Effector memory CD4-positive, alpha-beta T cell (primary cell): ENCODE measurements around the gene CPVL.

Experiments
- DNase-seq, 3 donors: peaks; one replicate each; pipeline ENCODE4 v3.0.0-alpha.2; 2020
- H3K27ac ChIP-seq: 2 replicates; pipeline ENCODE4 v1.7.0; 2013; ENCODE audit warnings: mild to moderate bottlenecking, low read length, moderate library complexity; ENCODE audit not compliant: insufficient read depth, poor library complexity, severe bottlenecking
- H3K27me3 ChIP-seq: replicated peaks from 2 replicates; pipeline ENCODE4 v1.7.0; 2013; ENCODE audit warnings: mild to moderate bottlenecking, low read length; ENCODE audit not compliant: insufficient read depth, control insufficient read depth, poor library complexity, severe bottlenecking
- H3K36me3 ChIP-seq: 2 replicates; pipeline ENCODE4 v1.7.0; 2013; ENCODE audit warnings: mild to moderate bottlenecking, low read length, moderate library complexity; ENCODE audit not compliant: control insufficient read depth, insufficient read depth
- H3K4me1 ChIP-seq: 2 replicates; pipeline ENCODE4 v1.7.0; 2013; ENCODE audit warnings: low read length, mild to moderate bottlenecking; ENCODE audit not compliant: control insufficient read depth, insufficient read depth, poor library complexity, severe bottlenecking
- H3K4me3 ChIP-seq: 2 replicates; pipeline ENCODE4 v1.7.0; 2013; ENCODE audit warnings: low read length, low read depth, mild to moderate bottlenecking; ENCODE audit not compliant: insufficient read depth, poor library complexity, severe bottlenecking
- H3K9me3 ChIP-seq: 2 replicates; pipeline ENCODE4 v1.7.0; 2013; ENCODE audit warnings: mild to moderate bottlenecking, low read length, moderate library complexity; ENCODE audit not compliant: control insufficient read depth

Gene CPVL

DNA sequence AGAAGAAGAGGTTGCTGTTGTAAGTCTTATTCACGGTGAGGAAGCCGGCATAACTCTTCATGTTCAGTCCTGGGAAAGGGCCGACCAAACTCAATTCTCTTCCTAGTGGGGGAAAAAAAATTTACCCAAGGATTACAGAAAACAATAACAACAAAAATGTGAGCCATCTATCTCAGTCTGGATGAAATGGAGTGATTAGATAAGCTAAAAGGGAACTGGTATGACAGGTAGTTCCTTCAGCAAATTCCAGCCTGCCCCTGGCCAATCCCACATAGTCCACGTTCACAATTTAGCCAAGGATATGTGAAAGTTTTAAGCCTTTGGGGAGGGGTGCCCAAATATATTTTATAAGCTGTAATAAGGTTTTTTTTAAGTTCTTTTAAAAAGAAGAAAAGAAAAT, 33.6 kb downstream of the CPVL start:
- no peaks in the 10 kb centered on the region for H3K27me3 ChIP-seq
- no peaks in the 10 kb centered on the region for H3K36me3 ChIP-seq
- no peak for DNase-seq
- no peak overlapping the region for H3K4me3 ChIP-seq
- H3K27ac ChIP-seq: no peak overlapping the region
- H3K4me1 ChIP-seq: no peaks in the 10 kb centered on the region
- no peaks in the 10 kb centered on the region for H3K9me3 ChIP-seq

DNA sequence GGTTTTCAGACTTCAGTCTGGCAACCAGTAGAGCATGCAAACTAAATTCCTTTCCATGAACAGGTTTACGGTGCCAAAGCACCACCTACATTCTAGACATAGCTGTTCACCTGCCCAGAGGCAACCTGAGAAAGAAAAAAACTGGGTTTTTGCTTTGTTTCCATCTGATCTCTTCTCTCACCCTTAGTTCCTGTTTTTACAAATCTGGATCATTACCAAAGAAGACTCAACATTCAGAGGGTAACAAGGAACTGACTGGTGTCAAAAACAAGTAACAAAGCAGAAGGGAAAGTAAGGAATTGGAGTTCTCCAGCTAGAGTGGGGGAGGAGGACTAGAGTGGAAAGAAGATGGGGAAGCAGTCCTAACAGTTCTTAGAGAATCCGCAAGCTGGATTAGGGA, 36.4 kb downstream of the CPVL start:
- H3K9me3 ChIP-seq: no peaks in the 10 kb centered on the region
- H3K27me3 ChIP-seq: no peaks in the 10 kb centered on the region
- H3K4me3 ChIP-seq: no peak overlapping the region
- H3K36me3 ChIP-seq: no peaks in the 10 kb centered on the region
- H3K4me1 ChIP-seq: no peaks in the 10 kb centered on the region
- DNase-seq: no peak
- no peak overlapping the region for H3K27ac ChIP-seq

DNA sequence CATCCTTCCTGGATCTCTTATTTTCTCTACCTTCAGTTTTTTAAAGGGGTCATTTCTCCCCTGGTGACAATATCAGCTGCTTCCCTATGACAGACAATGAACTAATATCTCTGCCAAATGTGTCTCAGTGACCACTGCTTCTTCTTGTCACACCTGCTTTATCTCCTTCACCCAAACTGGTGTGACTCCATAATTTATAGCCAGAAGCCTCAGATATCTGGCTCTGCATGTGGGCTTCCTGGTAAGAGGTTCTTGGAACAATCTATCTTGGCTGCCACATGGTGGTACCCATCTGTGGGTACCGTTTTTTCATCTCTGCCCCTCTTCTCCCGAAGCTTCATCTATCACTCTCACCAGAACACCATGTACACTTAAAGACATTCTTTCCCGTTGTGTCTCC, 37.0 kb downstream of the CPVL start:
- no peak for DNase-seq
- no peak overlapping the region for H3K27ac ChIP-seq
- H3K9me3 ChIP-seq: no peaks in the 10 kb centered on the region
- H3K4me3 ChIP-seq: no peak overlapping the region
- no peaks in the 10 kb centered on the region for H3K27me3 ChIP-seq
- no peaks in the 10 kb centered on the region for H3K4me1 ChIP-seq
- H3K36me3 ChIP-seq: no peaks in the 10 kb centered on the region

DNA sequence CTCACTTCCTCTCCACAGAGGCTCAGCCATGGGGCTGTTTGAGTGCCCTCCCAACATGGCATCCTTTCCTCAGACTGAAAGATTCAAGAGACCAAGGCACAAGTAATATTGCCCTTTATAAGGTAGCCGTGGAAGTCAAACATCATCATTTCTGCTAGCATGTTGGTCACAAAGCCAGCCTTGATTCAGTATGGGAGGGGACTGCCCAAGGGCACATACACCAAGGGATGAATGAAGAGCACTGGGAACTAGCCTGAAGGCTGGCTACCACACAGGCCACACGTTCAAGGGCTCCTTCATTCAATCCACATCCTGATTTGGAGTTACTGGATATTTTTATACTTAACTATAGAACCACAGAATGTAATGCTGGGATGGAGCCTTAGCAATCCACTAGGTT, 39.3 kb downstream of the CPVL start:
- Histone ChIP-seq H3K4me1 (no peaks in the 10 kb centered on the region), H3K27ac (no peak overlapping the region), H3K9me3 (no peaks in the 10 kb centered on the region), H3K4me3 (no peak overlapping the region), H3K27me3 (no peaks in the 10 kb centered on the region), H3K36me3 (no peaks in the 10 kb centered on the region)
- no peak for DNase-seq

DNA sequence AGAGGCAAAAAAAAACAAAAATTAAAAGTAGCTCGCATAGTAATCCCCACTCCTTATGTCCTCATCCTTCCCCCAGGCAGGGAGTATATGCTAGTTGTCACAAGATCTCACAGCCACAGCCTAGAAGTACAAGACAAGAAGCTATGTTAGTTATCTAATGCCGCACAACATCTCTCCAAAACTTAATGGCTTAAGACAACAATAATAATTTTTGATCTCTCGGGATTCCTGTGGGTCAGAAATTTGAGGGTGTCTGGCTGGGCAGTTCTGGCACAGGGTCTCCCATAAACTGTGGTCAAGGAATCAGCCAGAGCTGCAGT, 39.7 kb downstream of the CPVL start:
- H3K4me1 ChIP-seq: no peaks in the 10 kb centered on the region
- H3K27me3 ChIP-seq: no peaks in the 10 kb centered on the region
- H3K4me3 ChIP-seq: no peak overlapping the region
- H3K27ac ChIP-seq: no peak overlapping the region
- DNase-seq: no peak
- no peaks in the 10 kb centered on the region for H3K36me3 ChIP-seq
- no peaks in the 10 kb centered on the region for H3K9me3 ChIP-seq

DNA sequence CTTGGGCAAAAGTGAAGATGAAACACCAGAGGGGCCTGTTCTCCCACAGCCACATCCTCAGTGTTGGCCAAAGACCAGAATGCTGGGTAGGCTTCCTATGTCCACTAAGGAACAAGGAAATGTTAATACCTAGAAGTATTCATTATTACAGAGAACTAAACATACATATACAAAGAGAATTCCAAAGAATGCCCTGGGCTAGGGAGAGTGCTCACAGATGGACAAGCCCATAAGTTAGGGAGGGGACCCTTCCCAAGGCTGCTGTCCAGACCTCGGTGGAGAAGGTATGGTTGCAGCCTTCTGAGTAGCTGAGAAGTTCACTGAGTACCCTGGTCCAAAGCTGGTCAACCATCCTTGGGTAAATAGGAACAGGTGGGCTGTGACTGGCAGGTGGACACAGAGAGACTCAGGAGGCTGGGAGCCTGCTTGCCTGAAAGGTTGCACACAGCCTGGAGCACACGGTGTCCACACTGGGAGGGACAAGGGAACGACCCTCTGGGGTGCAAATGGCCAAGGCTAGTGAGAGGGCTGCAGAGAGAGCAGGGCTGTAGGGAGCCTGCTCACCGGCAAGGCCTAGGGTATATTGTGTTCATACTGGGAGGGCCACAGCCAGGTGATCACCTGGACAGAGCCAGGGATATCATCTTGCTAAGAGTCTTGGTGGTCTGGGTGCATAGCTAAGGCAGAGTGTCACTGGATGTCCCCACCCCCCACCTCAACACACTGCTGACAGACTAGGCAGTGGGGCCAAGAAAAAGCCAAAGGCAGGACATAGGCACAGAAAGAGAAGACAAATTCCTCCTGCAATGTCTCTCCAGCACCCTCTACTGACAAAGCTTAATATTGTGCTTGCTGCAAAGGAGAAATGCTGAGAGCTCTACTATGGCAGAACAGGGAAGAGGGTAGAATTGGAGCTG, 40.3 kb downstream of the CPVL start:
- H3K4me3 ChIP-seq: no peak overlapping the region
- no peak for DNase-seq
- H3K9me3 ChIP-seq: no peaks in the 10 kb centered on the region
- no peaks in the 10 kb centered on the region for H3K36me3 ChIP-seq
- H3K27me3 ChIP-seq: no peaks in the 10 kb centered on the region
- H3K27ac ChIP-seq: no peak overlapping the region
- no peaks in the 10 kb centered on the region for H3K4me1 ChIP-seq

DNA sequence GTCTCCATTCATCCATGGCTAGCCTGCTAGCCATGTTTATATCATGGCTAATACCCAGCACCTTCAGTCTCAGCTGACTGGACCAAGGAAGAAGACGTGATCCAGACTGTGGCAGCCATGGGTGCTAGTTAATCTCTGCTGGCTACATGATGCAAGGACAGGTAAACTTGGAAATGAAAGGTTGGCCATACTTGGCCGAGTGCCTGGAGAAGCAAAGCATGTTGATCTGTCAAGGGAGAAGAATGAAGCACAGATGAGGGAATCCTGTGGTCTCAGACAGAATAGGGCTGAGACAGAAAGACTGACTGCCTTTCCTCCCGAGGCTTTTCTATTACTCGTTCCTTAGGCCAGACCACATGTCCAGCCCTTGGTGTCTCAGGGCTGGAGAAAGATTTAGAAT, 41.1 kb downstream of the CPVL start:
- Histone ChIP-seq H3K27me3 (no peaks in the 10 kb centered on the region), H3K4me1 (no peaks in the 10 kb centered on the region), H3K9me3 (no peaks in the 10 kb centered on the region), H3K27ac (no peak overlapping the region), H3K4me3 (no peak overlapping the region), H3K36me3 (no peaks in the 10 kb centered on the region)
- DNase-seq: no peak

DNA sequence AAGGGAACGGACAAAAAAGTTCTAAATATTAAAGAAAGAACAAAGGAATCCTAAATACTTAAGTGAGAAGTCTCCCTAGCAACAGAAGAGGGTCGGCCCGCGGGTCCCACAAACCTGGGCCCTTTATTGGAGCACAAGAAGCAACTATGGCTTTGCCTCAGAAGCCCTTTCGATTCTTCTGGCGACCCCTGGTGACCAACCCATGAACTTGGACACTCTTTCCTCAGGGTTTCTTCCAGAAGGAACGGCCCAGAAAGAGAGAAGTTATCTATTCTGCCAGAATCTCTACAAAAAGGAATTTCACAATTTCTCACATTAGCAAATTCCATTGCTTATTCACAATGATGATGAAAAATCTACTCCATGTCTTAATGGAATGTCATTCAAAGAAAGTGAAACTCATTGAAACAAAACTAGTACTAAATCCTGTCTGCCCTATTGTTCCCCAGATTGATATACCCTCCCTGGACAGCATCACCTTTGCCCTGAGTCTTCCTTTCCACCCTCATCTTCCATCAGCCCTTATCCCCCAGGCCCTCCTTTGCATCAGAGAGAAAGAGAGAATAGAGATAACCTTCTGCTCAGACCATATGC, 43.7 kb downstream of the CPVL start:
- Histone ChIP-seq H3K36me3 (no peaks in the 10 kb centered on the region), H3K4me1 (no peaks in the 10 kb centered on the region), H3K9me3 (no peaks in the 10 kb centered on the region), H3K4me3 (no peak overlapping the region), H3K27ac (no peak overlapping the region), H3K27me3 (no peaks in the 10 kb centered on the region)
- DNase-seq: no peak

DNA sequence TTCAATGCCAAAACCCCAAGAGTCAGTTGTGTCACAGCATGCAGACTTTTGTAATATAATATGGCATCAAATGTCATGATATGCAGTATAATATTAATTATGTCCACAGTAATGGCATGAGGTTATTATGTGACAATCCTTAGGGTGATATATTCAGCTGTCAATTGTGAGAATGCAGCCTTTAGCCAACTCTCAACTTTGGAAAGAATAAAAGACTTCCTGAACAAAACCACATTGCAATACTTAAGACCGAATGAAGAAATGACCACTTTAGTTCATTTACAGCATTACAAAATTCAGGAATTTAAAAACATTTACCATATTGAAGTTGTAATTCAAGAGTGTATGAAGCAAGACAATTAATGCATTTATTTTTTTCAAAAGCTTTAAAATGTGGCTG, 45.4 kb downstream of the CPVL start:
- DNase-seq: no peak
- Histone ChIP-seq H3K4me1 (no peaks in the 10 kb centered on the region), H3K27ac (no peak overlapping the region), H3K4me3 (no peak overlapping the region), H3K27me3 (no peaks in the 10 kb centered on the region), H3K9me3 (no peaks in the 10 kb centered on the region), H3K36me3 (no peaks in the 10 kb centered on the region)

DNA sequence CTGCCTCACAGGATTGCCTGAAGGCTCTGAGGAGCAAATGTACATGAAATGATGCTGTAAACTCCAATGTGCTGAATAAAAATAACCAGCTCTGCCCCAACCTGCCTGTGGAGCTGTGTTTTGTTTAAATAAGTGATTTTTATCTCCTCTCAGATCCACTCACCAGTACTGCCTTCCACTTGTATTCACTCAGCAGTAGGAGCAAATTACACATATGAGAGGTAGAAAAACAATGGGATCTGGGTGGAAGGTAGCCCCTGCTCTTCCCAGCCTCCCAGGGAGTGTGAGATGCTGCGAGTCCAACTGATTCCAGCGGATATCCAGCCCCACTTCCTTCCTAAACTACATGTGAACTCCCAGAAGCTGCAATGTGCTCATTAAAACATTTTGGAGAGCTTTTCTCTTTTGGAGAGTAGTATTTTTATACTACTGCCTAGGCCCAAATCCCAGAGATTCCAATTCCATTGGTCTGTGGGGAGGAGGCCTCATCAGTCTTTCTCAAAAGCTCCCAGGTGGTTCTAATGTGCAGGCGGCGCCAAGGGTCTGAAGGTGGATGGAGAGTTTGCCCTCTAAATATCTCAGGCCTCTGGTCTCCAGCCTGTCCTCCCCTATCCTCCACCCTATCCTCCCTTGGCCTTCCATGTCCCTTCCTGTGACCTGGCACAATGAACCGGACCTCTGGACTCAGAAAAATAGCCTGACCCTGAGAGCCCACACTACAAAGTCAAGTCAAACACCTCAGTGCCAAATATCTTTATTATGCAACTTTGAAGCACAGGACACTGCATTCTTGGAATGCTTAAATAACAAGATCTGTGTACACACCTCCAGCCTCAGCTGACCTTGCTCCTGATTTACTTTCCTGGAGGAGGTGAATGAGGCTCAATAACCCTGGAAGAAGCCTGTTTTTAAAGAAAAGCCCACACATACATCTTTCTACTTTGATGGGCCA, 46.2 kb downstream of the CPVL start:
- Histone ChIP-seq H3K27me3 (no peaks in the 10 kb centered on the region), H3K9me3 (no peaks in the 10 kb centered on the region), H3K4me1 (no peaks in the 10 kb centered on the region), H3K27ac (no peak overlapping the region), H3K4me3 (no peak overlapping the region), H3K36me3 (no peaks in the 10 kb centered on the region)
- DNase-seq: no peak
